ENCODE data around the gene PIP4K2C.
"Not testable (repeated sequence)": the region's sequence is repeated elsewhere in the genome, so short reads cannot be mapped to it uniquely, and the experiment has no call there.

PIP4K2C gene

GRCh38 chr12:57586128-57586527 lies 4.9 kb upstream of the PIP4K2C start:
- DNase-seq: no peak

DNA sequence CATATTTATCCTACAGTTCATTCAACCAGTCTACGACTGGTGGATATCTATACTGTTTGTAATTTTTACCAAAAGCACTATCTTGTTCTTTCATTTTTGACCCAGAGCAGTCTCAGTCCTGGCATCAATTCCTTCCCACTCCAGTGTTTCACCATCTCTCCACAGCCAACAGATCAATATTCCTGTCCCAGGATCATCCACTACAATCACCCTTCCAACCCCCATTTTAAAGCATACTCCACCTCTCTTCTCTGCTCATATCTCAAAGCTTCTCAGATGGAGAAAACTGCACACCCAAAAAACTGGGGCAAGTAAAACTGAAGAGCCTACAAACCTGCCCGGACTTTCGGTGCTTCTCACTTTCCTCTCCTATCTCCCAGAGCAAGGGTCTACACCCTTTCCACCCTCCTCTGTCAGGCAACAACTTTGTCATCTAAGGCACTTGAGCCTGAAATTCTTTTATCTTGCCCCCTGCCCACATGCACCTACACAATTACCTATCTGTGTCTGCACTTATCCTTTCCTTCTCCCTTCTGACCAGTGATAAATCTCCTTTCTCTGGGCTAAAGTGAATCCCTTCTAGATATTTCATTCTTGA lies 4.1 kb upstream of the PIP4K2C start:
- DNase-seq: no peak

DNA sequence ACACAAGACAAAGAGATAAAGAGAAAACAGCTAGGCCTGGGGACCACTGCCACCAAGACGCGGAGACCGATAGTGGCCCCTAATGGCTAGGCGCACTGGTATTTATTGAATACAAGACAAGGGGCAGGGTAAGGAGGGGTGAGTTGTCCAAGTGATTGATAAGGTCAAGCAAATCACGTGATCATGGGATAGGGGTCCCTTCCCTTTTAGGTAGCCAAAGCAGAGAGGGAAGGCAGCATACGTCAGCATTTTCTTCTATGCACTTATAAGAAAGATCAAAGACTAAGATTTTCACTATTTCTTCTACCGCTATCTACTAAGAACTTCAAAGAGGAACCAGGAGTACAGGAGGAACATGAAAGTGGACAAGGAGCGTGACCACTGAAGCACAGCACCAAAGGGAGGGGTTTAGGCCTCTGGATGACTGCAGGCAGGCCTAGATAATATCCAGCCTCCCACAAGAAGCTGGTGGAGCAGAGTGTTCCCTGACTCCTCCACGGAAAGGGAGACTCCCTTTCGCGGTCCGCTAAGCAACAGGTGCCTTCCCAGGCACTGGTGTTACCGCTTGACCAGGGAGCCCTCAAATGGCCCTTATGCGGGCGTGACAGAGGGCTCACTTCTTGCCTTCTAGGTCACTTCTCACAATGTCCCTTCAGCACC lies 1.9 kb upstream of the PIP4K2C start:
- DNase-seq: not testable (repeated sequence)

DNA sequence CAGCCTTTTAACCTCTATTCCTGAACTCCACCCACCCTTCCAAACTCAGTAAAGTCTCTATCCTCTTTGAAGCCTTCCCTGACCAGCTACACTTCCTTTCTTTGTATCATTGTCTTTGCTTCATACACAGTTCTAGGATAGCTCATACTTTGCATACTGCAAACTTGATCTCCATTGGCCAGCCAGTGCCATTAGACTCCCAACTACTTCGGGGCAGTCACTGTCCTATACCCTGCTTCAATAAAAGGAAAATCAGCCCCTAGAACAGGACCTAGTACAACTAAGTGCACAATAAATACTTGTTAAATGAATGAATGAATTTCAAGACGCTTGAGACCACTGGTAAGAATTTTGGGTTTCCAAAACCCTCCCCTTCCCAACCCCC lies 521 bp upstream of the PIP4K2C start:
- DNase-seq: no peak

DNA sequence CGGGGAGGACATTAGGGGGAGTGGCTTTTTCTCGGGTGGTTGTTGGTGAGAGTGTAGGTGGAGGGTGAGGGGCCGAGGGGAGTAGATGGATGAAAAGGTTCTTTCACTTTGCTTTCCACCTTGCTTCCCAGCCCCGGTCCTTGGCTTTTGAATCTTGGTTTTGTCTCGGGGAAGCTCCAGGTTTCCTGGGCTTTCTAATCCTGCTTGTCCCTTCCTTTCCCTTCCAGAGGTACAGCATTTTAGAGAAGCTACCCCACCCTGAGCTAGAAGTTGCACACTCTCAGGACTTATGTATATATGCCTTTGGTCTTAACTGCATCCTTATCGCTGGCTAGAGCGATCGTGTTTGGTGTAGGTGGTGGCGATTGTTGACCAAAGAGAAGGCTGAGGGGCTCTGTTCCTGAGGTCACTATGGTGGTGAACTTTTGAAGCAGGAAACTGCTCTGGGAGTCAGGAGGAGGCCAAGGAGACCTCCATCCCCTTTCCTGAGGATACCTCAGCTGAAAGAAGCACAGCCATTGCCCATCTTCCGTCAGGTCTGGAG lies 862 bp downstream of the PIP4K2C start:
- no peak for DNase-seq

- no peak for DNase-seq
Measured at GRCh38 chr12:57592551-57593165, 1.7 kb downstream of the PIP4K2C start.

DNA sequence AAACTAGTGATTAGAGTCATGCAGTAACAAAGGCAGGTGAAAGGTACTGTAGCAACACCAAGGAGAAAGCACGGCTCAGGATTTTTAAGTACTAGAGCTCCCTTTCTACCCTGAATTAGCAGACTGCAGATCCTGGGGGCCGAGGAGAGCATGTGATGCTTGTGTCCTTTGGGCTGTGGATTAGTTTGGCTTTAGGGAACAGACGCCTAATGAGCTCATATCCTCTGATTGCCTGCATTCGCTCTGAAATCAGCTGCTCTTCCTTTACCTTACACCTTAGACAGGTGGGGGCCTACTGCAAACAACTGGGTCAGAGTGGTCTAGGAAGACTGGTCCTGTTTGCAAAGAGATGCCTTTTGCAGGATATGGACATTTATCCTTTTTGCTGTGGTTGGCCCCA lies 2.2 kb downstream of the PIP4K2C start:
- no peak for DNase-seq

GRCh38 chr12:57600395-57600794 lies 9.4 kb downstream of the PIP4K2C start:
- no peak for DNase-seq

DNA sequence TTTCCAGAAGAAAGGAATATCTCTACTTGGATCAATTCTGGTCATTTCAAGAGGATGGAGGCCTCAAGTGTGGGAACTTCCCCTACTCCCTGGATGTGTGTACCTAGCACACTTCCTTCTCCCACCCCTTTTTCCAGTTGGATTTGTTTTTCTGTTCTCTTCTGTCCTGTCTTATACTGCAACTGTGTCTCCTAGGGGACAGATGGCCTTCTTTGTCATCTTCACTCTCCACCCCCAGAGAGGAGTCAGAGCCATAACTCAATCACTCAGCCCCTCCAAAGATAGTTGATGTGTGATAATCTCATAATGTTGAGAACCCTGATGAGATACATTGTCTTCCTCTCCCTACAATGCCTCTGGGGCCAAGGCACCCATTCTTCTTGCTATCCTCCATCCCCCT lies 11.6 kb downstream of the PIP4K2C start:
- DNase-seq: no peak

- no peak for DNase-seq
Measured at GRCh38 chr12:57603324-57603723, 12.3 kb downstream of the PIP4K2C start.

DNA sequence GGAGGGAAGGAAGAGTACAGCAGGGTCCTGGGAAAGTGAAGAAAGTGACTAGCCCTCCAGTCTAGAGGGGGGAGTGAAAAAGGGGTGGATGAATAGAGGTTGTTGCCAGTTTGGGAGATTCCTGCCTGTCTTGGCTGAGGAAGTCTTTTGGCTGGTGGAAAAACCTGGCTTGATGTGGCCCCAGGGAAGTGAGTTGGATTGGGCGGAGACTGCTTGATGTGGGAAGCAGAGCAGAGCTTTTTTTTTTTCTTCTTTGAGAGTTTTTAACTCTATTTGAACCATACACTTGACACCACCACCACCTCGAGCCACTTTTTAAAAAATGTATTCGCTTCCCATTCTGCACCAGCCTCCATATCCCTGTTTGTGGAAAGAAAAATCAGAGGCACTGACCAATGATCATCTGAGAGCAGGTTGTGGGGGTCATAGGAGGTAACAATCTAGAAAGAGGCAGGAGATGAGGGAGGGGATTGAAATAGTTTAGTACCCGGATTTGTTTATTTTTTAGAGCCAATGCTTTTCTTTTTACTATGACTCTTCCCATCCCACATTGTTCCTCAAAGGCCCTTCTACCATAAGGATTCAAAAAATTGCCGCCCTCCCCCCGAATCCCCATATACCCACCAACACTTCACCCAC lies 12.9 kb downstream of the PIP4K2C start:
- DNase-seq: no peak

DNA sequence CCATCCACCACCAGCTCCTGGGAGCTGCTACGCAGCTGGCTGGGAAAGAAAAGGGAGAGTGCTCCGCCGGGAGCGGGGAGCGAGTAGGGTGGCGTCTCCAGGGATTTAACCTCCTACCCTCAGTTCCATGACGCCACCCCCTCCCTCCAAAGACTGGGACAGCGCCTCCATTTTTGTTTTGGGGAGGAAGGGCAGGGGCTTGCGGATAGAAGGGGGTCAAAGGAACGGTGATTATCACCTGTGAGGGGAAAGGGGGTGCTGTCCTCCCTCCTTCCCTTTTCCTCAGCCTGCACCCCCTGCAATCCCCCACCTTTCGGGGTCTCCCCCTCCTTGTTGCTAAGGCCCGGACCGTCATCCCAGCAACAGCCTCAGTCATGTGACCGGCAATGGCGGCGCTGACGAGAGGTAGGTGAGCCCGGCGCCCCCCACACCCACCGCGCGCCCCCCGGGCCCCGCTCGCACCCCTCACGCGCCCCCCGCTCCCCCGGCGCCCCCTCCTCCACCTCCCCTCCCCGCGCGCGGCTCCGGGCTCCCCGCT lies 13.5 kb downstream of the PIP4K2C start, which contains the start of gene DTX3:
Gene DTX3 (plus strand): TSS at position 371 of the 538 bp plus-strand sequence. CDS start 1,694 bp downstream, outside the sequence.
- peak; percentile 39 for DNase-seq

DNA sequence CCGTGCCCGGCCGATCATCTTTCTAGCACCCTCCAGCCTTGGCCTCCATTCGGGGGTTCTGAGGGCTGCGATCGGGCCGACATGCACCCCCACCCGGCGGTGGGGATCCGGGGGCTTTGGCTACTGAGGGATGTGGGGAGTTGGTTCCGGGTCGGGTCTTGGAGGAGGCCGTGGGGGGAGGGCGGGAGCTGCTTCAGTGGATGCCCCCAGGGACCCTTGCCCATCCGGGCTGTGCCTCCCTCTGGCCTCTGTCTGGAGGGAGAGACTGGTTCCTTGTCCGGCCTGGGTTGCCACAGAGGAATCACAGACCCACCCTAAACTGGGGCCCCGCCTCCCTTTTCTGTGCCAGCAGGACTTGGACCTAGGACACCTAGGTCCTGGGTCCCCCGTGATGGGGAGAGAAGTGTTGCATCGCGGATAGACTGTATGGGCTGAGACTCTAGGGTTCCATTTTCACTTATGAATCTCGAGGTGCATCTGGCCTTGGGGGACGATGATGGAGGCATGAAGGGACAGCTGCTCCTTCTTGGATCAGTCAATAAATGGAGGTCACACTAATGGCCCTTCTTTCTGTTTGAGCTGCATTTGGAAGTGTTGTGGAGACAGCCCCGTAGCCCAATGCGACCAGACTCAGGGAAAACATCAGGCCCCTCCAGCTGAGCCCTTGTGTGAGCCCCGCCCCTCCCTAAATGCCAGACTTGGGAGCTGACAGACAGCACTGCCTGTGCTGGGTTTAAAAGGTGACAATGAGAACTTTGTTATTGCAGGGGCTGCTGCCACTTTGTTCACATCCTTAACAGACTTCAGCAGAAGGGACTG lies 14.2 kb downstream of the PIP4K2C start:
- DNase-seq: no peak

DNA sequence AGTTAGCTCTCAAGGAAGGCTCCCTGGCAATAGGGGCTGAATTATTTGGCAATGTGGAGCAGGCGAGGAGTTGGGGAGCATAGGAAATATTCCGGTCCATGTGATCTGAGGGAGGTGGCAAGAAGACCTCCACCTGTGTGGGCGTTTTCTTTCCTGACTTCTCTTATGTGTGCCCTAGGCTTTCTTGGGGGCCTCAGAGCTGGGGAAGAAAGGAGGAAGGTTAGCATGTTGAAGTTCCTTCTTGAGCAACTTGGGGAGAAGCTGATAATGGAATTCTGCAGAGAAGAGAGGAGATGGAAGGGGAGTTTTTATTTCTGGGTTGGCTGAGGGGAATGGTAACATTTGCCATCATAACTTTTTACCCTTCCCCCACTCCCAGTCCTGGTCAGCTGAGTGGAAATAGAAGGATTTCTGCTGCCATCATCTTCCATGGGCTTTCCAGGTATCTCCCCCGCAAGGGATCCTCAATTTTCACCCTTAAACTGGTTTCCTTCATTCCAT lies 14.9 kb downstream of the PIP4K2C start:
- no peak for DNase-seq

- no peak for DNase-seq
Measured at GRCh38 chr12:57606399-57606798, 15.4 kb downstream of the PIP4K2C start.

- no peak for DNase-seq
Measured at GRCh38 chr12:57606821-57607220, 15.8 kb downstream of the PIP4K2C start.

DNA sequence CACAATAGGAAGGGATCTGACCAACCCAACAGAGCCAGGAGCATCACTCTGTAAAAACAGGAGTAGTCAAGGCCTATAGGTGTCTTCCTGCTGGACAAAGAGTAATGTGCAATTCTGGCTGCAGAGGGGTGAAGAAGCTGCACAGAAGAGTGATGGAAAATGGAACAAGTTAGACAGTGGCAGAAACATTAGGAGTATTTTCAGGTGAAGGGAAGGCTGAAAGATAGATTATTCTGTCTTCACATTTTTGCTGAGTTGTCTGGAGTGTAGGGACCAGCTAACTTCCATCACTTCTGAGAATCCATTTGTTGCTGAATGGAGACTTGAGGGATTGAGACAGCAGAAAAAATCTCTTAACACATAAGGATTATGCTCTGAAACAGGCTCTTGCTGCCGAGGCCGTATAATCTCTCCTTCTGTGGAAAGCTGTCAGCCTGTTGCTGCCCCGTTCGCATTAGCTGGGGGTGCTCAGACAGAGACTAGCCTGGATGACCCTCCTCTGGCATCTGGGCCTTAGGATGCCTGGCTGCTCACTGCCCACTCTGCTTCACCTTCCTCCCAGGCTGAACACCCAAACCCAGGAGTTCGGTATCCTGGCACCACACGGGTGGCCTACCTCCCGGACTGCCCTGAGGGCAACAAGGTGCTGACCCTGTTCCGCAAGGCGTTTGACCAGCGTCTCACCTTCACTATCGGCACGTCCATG lies 17.1 kb downstream of the PIP4K2C start:
- DNase-seq: no peak

DNA sequence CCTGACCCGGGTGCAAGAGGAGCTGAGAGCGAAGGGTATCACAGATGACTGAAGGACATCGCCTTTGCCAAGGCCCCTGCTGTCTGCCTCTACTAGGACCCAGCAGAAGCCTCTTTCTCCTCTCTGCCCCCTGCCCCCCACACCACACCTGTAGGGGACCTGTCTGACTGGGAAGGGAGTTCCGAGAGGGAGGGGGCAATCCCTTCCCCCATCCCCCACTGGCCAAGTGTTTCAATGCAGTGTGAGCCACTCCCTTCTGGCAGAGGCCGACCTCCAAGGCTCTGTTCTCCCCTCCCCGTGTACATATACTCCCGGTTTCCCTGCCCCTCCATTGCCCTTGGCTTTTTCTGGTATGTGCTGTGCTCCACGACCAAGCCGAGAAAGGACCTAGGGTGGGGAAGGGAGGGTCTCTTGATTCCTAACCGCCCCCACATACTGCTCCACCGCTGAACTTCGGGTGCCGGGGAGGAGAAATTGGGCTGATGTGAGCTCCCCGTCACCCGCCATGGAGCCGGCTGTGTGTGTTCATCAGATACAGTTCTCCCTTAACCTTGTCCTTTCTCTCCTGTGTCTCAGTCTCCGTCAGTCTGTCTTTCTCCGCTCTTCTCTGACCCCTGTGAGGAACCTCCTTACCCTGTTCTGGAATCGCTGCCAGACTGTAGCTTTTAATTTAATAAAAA lies 18.2 kb downstream of the PIP4K2C start:
- DNase-seq: no peak

DNA sequence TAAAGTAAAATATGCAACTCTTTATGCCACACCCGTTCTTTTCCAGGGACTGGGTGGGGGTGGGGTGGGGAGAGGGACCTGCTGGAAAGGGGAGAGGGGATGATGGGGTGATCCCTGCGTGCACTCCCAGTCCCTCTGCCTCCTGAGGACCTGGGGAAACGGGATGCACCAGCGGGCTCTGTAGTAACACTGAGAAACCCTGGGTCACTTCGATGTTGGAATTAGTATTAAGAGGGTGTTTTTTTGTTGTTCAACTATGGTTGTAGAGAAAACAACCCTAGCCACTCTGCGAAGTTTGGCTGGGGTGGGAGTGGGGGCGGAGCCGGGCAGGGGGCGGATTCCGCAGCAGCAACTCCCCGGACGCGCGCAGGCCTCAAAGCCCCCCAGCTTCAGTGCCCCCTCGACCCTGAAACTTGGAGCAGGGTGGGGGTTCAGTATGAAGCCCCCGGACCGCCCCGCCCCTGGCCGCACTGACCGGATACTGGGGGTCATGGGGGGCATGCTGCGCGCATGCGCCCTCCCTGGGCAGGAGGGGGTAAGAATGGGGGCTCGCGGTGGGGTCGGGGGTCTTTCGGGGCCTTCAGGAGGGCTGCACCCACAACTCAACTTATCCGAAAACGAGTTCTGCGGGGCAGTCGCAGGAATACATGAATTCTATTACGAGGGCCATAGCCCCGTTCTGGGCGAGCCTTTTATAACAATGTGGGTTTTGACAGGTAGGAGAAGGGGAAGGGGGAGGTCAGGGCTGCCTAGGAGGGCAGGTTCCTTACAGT lies 19.0 kb downstream of the PIP4K2C start:
- no peak for DNase-seq

DNA sequence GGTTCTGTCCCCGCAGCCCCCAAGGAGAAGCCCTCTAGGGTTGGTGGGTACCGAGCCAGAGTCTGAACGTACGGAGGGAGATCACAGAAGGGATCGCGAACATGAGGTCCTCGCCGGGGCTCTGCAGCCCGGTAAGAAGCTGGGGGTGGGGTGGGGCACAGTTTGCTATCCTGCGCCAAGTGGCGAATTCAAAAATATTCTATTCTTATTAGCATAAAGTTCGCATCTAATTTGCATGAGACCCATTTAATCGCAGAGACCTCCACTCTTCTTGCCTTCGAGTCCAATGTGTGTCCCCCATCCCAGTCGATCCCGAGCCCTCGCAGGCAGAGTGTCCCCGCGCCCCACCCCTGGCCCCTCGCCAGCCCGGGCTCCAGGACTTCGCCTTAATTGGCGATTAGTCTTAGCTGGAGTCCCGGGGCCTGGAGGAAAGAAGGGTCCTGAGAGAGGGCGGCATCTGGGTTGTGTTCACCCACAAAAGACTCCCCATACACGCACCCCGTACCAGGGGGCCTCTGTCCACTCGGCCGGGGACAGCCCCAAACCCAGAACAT lies 19.6 kb downstream of the PIP4K2C start:
- DNase-seq: no peak

Data from activated CD8-positive, alpha-beta memory T cell treated with anti-CD3 and anti-CD28 coated beads, Interleukin-2, amount 50 U/mL, for 4 hours (primary cell).